Inflammatory macrophage treated with lipopolysaccharide for 1 hour (primary cell): ENCODE data around the gene HOXD13.

ENCODE experiments used
- DNase-seq, 2 donors: peaks; one replicate each; pipeline ENCODE4 v3.0.0-alpha.2; 2020 to 2022

Gene HOXD13

DNA sequence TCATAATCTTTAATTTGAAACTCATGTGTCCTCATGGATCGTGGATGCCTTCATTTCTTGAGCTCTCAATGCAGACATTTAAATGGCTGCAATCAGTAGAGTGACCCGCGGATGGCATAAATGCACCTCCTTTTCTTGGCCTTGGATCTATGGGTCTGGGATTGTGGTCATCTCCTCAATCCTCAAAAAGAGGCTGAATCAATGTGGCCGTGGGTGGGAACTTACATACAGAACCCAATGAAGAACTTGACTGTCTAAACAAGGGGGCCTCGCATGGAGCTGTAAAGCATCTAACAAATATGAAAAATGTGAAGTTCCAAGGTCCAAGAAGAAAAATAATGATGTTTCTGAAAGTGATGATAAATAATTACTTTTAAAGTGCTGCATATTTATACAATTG is 2.9 kb downstream of the HOXD13 start:
- DNase-seq = no peak

DNA sequence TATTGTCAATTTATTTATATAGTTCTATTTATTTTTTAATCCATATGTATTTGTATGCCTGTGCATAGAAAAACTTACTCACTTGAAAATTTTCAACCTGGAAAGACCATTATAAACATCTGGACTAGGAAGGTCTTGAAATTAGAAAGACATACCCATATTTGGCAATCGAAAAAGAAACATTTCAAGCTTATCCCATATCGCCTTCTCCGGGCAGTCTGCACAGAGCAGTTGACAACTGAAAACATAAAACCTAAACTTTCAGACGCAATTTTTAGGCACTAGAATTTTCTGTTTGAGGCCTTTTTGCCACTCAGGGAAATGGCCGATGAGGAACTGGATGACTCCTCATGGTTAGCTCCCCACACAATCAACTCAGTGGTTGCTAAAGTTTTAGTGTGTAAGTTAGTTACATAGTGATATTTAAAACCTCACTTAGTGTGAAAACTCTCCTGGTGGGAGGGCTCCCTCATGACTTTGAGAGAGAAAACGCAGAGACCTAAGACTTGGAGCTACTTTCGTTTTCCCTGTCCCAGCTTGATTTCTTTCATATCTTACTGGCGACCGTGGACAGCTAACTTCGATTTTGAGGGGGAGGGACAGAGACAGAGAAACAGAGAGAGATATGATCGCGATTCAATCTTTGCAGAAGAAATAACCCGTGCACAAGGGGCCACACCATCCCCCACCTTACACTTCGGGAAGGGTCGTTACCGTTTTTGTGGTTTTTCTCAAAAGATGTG is 3.9 kb downstream of the HOXD13 start:
- DNase-seq = no peak

DNA sequence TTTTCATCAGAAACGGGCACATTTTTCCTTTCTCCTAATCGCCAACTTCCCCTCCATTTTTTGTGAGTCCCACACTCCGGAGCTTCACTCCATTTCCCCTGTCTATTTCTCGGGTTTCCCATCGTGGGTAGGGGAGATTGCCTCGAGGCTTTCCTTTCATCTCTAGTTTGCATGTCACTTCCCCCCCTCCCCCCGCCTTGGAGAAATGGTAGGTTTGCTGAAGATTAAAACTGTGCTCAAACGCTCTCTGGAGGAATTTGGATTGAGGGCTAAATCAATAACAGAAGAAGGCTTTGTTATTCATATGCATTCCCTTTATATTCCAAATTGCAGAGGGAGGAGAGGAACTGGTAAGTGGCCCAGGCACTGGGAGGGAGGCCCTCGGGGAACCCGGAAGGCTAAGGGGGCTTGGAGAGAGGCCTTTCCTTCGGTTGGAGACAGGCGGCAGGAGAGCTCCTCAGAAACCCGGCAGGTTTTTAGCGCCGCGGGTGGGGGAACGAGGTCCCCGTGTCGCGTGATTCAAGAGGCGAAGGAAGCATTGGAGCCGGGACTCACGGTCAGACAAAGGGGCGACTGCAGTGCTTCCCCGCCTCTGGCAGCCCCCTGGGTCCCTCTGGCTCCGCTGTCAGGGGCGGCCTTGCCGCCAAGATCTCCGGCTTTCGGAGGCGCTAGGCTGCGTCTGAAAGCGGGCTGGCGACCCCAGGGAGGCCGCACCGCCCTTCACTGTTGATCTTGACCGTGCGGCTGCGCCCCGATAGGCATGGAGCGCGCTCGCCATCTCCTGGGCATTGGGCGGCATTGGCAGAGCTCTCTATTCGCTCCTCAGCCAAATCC is 4.7 kb downstream of the HOXD13 start:
- DNase-seq = peak; percentile 28 to 65

DNA sequence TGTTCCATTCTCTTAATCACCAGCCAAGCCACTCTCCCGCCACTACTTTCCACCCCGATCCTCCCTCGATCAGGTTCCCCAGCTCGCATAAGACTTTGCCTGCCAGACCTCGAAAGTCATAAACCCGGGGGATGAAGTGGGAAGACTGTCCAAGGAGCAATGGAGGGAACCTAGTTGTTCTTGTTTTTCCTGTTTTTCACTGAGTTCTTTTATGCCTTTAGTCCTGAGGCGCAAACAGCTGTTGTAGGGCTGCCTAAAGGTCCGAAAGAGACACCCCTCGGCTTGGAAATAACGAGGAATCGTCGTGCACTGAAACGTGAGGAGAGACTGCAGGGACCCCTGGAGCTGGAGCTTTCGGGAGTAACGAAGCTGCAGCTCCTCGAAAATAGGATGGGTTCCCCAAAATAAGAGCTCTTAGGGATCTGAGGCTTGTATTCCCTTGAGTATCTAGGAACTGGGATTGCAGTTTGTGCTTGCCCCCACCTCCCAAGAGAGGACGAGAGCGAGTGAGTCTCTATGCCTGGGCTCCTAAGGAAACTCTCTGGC is 5.4 kb downstream of the HOXD13 start:
- DNase-seq = no peak

DNA sequence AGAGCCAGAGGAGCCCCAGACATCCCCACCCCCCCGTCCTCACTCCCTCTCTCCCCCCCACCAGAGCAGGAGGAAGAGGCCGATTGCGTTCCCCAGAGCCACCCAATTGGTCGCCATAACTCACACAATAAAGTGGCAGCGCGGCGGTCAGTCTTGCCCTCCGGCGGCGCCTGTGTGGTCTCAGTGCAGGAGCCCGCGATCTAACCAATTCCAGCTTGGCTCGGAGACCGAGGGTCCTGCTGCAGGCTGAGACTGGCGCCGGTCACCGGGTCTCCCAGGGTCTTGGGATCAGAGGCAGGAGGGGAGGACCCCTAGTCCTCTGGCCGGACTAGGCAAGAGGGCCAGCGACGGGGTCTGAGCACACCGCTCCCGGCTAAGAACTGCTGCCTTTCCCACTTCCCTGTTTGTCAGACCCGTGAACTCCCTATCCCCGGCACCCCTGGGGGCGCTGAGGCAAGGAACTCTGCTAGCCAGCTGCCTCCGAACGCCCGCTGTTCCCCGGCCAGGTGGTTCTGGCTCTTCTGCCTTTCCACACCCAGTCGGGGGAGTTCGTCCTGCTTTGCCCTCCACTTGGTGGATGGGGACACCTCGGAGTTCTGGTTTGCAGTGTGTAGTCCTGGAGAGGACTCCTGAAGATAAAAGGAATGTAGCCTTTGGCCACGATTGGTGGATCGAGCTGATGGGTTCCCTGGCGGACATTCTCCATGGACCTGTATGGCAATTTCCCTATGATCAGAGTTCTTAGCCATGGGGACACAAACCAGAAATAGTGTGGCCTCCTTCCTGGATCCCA is 6.0 kb downstream of the HOXD13 start:
- no peak for DNase-seq

DNA sequence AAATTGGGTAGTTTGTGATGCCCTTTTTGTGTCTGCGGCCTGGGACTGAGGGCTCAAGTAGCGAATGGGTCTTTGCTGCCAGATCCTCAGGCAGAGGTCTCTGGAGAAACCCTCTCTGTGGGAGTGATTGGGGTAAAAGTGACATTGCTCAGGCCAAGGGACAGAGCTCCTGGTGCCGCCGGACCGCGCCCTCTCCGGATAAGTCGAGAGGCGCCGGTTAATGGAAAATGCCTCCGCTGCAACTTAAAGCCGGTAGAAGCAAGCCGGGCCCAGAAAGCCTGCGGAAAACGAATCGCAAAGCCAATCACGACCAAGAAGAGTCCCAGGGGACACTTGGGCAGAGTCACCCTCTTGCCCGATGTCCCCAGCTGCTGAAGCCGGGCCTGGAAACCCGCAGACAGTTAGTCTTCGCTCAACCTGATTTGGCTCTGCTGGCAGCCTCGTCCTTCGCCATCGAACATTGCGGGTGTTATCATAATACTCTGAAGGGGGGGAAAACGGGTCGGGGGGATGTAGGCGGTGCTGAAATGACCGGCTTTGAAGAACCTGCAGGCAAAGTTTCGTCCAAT is 6.7 kb downstream of the HOXD13 start:
- no peak for DNase-seq

DNA sequence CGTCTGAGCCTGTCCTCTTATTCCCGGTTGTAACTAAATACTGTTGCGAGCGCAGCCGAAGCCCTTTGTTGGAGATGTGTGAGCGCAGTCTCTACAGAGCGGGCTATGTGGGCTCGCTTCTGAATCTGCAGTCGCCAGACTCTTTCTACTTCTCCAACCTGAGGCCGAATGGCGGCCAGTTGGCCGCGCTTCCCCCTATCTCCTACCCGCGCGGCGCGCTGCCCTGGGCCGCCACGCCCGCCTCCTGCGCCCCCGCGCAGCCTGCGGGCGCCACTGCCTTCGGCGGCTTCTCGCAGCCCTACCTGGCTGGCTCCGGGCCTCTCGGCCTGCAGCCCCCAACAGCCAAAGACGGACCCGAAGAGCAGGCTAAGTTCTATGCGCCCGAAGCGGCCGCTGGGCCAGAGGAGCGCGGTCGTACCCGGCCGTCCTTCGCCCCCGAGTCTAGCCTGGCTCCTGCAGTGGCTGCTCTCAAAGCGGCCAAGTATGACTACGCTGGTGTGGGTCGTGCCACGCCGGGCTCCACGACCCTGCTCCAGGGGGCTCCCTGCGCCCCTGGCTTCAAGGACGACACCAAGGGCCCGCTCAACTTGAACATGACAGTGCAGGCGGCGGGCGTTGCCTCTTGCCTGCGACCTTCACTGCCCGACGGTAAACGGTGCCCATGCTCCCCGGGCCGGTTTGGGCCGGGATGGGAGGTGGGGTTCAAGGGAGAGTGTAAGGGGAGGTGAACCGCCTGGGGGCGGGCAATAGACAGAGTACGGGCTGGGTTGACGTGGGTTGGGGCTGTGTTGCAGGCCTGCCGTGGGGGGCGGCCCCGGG is 7.4 kb downstream of the HOXD13 start, which contains the start of gene HOXD12:
HOXD12 (plus strand) TSS at position 68 of the 819 bp plus-strand sequence; CDS start at position 75, 7 bp downstream.
- DNase-seq = no peak

DNA sequence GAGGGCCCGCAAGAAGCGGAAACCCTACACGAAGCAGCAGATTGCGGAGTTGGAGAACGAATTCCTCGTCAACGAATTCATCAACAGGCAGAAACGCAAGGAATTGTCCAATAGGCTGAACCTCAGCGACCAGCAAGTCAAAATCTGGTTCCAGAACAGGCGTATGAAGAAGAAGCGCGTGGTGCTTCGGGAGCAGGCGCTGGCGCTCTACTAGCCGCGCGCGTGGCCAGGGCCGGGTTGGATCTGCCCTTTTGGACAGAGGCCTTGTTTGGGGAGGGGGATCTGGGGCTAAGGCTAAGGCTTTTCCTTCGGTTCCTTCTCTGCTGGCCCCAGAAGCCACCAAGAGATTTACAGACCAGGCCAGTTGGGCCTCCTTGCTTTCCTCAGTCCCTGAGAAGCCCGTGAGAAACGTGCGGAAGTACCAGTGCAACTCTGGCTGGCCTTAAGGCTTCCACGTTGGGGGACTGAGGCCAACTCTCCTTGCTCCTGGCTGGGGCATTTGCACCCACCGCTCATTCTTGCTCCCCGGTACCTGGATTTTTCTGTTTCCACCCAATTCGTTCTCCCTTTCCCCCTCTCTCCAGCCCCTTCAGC is 8.1 kb downstream of the HOXD13 start:
- no peak for DNase-seq

DNA sequence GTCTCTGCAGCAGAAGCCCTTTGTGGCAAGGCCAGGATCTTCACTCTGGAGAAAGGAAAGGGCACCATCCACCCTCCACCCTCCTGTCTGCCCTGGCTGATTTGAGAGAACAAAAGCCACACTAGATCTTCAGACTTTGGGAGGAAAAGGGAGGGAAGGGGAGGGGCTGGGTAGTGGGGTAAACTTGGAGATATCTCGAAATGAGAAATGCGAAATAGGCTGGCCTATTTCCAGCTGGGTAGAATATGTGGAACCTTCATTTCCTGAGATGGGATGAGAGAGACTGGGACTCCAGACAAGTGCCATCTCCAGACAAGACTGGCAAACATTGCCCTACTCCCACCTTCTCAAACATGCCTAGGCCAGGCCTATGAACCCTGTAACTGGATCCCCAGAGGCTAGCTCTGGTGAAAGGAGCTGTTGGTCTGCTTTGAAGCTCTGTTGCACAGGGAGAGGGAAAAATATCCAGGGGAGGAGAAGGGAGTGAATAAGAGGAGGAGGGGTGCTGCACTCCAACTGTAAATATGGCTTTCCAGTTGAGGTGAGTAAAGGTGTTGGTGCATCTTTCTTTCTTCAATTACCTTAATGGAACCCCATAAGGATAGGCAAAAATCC is 8.8 kb downstream of the HOXD13 start:
- DNase-seq = no peak

DNA sequence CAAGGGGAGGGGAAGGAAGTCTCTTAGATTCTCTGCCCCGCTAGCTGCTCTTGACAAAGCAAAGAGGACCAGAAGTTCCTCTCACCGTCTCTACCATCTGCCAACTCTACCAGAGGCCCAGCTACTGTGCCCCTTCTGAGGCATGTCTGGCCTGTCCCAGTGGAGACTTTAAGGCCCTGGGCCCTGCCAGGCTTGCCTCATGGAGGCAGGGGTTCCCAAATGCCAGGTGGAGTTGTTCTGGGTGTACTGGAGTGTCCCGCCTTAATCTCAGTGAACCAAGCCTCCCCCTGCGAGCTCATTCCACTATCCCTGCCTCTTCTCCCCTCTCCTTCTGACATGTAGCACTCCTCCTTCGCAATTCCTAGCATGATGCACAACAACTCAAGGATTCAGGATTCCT is 9.3 kb downstream of the HOXD13 start:
- no peak for DNase-seq

DNA sequence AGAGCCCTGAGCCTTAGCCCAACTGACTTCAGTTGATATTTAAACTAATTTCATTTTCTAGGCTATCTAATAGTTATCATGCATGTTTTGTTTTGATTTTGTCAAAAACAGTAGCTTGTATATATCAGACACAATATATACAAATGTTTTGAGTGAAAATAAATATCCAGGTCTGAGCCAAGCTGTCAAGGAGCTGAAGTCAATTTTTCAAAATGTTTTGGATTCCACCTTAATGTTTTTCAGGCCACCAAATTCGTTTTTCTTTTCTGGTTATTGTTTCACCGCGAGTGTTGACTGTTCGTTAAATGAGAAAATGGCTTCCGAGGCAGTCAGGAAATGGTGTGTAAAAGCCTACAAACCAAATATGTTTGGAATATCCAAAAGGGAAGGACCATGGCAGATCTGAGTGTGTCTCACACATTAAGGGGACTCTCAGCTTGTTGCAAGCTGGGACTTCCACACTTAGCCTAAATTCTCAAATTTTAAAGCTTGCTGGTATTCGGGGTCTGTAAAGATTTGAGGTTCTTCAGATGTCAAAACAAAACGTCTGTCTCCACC is 9.9 kb downstream of the HOXD13 start:
- no peak for DNase-seq

DNA sequence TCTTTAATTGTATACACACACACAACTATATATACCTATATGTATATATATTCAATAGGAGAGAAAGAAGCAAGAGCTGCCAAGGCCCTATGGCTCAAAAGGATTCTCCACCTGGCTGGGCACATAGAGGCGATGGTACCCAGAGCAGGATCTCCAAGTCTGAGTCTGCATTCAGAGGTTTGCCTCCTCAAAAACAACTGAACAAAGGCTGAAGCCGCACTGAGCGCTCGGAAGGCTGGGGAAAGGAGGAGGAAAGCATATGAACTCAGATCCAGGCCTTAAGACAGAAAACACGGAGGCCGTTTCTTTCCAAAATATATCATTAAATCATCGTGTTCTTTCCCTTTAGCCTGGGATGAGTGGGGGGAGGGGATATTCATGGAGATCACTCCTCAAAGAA is 10.7 kb downstream of the HOXD13 start:
- DNase-seq = no peak

DNA sequence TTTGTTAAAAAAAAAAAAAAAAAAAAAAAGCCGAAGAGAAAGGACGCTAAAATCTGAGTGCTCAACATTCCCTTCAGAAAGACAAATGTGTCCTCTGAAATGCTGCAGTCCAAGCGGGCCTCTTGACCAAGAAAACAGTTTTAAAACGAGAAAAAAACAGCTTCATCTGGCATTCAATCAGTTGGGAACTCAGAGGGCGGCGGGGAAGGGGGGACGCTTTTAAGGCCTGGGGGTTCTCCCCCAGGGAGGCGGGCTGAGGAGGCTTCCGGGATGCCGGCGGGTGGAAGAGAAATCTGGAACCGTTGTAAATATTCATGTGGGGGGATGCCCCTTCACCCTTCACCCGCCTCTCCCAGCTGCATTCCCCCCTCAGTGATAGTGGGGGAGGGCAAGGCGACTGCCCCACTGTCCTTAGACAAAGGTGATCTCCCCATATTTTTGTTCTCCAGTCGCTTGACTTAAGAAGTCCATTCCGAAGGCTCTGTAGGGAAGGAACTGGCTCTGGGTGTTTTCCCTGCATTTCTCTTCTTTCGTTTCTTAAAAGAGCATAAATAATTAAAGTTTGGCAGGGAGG is 11.3 kb downstream of the HOXD13 start:
- no peak for DNase-seq

DNA sequence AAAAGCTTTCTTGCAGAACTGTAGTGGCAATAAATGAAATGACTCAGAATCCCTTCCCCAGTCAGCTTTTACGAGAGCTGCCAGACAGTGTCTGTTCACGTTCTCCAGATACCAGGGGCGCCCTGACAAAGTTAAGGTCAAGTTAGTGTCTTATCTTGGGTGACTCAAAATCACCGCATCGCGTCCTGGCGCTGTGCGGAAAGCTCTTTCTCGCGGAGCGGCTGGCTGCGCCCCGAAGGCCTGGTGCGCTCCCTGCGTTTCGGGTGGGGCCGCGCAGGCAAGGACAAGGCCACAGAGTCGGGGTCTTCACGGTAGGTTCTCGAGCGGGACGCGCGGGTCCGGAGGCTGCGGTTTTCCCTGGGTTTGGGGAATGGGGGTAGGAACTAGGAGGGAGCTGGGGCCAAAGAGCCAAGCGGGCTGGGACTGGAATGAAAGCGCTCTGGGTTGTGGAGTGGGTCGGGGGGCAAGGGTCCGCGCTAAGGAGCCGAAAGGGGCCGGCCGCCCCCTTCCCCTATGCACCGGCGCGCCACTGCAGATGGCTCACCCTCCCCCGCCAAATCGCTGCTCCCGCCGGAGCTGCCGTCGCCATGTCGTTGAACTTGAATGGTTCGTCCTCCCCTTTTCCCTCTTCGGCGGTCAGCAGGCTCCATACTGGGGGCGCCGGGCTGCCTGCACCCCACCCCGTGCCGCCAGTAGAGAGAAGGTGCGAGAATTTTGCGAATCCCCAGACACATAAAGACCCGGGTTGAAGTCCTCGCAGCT is 12.0 kb downstream of the HOXD13 start:
- no peak for DNase-seq

DNA sequence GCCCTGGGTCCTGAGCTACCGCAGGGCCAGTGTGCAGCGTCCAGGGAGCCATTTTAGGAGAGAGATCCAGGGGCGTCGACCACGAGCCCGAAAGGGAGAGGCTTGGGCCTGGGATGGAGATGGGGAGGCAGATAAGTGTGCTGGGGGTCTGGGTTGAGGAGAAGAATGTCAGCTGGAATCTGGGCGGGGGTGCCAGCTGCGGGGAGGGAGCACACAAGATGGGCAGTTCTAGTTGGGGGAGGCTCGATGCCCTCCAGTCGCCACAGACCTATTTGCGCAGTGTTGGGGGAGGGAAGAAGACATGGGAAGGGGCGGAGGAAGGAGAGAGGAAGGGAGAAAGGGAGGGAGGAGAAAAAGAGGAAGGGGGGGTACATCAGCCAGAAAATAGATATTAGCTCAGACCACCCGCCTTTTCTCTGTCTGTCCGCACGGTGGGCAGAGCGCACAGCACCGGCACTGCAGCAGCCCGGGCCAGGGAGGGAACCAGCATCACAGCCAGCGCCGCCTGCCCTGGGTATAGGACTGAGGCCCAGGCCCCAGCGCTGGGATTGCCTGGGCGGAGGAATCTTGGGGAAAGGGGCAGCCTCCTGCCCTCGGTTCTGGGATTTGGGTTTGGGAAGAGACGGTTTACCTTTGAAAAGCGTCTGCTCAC is 12.7 kb downstream of the HOXD13 start:
- DNase-seq = no peak

DNA sequence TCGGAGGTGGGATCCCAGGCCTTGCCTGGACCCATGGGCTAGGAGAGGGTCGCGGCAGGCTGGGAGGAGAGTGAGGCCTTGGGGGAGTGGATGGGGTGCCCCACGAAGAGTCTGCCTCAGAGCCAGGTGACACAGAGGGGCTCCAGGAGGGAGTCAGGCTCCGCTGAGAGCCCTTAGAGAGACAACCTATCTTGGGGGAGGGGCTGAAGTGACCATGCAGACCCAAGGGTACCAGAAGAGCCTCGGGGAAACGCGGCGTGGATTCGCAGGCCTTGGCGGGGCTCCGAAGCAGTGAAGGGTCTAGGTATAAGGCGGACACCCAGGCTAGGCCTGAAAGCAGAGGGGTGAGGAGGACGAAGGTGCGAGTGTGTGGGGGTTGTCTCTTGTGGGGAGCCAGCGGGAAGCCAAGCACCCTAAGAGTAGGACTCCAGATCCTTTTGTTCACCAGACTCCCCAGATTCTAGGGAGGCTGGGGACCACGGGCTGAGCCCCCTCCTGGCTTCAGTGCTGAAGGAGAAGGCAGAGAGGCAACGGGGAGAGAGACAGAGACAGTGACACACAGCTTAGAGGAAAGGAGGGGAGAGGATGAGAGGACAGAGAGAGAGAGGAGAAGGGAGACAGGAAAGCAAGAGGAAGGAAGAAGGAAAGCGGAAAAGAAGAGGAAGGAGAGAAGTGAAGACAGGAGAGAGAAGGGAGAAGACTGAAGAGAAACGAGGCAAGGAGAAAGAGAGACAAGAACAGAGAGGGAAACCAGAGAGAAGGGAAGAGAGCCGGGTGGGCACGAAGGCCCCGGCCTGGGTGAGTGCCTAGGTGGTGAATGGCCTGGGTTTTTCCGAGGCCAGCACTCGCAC is 13.4 kb downstream of the HOXD13 start:
- no peak for DNase-seq

DNA sequence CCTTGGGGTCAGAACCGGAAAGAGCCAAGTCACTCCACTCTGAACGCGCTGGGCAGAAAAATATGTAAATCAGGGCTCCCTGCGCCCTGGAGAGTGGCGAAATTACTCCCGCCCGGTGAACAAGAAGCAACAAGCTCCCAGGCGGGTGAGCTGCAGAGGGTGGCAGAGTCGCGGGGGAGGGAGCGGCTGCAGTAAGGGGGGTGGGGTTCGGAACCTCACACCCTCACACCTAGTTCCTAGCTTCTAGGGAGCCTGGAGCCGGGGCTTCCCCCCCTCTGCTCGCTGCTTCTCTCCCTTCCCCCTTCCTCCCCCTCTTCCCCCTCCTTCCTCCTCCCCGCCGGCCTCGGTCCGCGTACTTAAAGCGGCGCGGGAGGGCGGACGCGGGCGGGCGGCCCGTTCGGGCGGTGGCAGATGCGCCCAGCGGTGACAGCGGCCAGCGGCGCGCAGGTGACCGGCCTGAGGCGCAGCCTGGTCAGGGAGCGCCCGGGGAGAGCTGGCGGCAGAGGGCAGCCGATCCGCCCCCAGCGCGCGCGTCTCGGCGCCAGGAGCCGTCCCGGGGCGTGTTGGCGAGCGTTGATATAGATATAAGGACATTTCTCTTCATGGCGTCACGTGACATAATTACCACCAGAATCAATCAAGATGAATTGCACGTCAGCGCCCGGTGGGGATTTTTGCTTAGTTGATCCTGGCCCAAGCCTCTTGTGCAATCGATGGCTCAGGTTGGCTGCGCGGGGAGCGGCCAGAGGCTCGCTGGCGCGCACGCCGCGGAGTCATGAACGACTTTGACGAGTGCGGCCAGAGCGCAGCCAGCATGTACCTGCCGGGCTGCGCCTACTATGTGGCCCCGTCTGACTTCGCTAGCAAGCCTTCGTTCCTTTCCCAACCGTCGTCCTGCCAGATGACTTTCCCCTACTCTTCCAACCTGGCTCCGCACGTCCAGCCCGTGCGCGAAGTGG is 14.3 kb downstream of the HOXD13 start, which contains the start of gene HOXD11:
HOXD11 (plus strand) TSS at position 700 of the 959 bp plus-strand sequence; CDS start at position 776, 76 bp downstream.
- DNase-seq = no peak
